Stimulated activated CD4-positive, alpha-beta T cell treated with anti-CD3 and anti-CD28 coated beads, Interleukin-1b, Interleukin-23, amount 100 ng/mL, for 24 hours (primary cell): ENCODE results near the gene ADCY9.
A peak's percentile ranks its signal among the peaks of the same experiment; 100 is the strongest.
"Not testable (repeated sequence)": the region's sequence is repeated elsewhere in the genome, so short reads cannot be mapped to it uniquely, and the experiment has no call there.

Experiments used
- DNase-seq, 4 experiments: peaks; one replicate each; pipeline ENCODE4 v3.0.0-alpha.2; 2020; ENCODE audit warnings: low read depth in 4 of 4, low spot score in 1 of 4

The ADCY9 gene

DNA sequence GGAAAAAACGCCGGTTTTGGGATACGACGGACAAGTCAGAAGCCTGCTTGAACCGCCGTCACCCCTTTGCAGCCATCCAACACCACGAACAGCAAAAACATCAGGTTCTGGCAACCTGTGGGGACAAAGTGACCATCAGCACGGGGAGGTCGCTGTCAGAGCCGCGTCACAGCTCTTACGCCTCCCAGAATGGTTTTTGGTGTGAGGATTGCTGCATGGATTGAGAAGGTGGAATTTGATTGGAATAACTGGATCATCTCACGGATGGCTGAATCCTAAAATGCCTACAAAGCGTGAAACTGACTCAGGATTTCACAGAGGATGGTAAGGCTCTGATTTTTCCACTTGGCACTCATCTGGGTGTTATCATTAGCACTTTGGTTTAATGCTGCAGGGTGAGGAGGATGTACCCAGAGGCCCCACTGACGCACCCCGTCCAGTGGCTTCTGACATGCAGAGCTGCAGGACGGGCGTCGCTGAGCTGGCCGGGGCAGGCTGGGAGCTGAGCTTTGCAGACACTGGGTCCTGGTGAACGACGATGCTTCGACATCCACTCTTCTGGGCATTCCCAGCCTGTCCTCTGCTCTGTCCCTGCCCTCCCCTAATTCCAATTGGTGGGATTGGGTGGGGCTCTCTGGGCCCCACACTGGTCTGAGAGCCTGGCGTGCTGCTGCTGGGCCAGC, 162.4 kb downstream of the ADCY9 start:
- DNase-seq: no peak

DNA sequence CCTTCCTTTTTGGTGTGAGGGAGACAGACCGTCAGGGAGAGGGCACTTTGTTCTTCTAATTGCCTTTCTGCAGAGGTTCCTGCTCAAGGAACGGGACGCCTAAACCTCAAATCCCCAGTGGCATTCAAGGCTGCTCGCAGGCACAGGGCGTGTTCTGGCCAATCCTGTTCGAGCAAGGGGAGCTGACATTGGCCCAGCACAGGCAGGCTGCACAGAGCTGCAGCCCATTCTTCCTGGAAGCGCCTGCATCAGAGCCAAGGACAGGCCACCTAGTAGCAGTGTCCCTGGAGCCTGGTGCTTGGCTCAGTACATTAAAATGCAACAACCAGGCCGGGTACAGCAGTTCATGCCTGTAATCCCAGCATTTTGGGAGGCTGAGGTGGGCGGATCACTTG, 163.5 kb downstream of the ADCY9 start:
- no peak for DNase-seq

DNA sequence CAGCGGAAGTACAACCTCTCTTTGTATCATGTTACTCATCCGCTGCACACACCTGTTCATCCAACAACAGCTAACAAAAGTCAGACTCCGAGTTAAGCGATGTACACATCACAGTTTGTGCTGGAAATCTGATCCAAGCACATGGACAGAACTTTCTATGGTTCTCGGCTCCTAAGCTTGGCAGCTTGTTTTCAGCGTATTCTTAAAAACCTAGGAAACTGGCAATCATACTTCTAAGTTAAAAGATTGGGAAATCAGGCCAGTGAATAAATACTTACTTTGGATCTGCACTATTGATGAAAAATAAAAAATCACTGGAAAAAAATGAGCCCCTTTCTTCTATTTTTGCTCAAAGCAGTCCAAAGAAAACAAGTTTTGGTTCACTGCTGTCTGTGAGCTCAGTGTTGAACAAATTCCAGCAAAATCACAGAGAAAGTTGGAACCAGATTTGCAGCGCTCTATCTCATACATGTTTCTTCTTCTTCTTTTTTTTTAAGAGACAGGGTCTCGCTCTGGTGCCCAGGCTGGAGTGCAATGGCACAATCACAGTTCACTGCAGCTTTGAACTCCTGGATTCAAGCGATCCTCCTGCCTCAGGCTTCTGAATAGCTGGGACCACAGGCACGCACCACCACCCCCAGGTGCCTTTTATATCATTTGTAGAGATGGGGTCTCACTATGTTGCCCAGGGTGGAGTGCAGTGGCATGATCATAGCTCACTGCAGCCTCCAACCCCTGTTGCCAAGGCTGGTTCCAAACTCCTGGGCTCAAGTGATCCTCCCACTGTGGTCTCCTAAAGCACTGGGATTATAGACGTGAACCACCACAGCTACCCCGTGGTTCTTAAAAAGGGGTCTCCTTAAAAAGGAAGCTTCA, 164.1 kb downstream of the ADCY9 start:
- DNase-seq: no peak

DNA sequence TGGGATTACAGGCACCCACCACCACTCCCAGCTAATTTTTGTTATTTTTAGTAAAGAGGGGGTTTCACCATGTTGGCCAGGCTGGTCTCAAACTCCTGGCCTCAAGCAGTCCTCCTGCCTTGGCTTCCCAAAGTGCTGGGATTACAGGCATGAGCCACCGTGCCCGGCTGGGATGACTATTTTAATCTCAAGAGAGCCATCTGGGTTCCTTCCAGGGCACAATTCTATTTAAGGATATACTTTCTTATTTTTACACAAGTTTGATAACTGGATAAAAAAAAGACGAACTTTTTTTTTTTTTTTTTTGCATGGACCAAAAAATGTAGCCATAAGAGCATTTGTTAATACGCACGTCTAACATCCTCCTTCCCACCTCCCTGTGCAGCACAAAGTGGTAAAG, 164.9 kb downstream of the ADCY9 start:
- not testable (repeated sequence) for DNase-seq

DNA sequence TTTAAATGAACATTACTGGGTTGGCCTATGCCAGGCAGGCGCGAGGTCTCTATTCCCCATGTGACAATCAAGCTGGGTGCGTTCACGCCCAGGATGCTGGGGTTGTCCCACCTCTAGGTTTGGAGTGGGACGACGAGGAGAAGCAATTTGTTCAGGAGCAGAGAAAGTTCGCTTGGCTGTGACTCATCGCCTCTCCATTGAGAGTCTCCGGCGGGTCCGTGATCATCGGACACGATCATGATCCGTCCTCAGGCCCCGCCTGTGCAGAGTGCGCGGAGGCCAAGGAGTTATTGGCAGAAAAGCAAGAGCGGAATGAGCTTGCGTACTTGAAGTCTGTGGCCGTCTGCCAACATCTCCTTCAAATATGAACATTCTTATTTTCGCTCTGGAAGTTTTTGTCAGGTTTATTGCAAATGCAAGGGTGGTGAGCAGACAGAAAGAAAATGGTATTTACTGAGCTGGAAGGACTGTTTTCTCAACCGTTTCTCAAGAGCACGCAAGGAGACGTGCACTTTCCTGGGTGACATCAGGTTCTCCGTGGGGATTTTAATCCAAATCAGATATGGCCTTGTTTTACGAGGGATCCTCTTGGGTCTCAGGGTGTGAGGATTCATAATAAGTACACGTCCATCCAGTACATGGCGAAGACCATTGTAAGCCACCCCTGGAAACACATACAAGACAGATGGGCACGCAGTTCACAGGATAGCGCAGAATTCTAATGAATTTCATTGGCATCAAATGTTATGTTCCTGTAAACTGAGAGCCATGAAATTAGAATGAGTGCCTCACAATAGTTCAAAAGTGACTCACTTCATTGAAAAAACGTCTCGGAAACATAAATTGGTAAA, 165.7 kb downstream of the ADCY9 start:
- no peak for DNase-seq

DNA sequence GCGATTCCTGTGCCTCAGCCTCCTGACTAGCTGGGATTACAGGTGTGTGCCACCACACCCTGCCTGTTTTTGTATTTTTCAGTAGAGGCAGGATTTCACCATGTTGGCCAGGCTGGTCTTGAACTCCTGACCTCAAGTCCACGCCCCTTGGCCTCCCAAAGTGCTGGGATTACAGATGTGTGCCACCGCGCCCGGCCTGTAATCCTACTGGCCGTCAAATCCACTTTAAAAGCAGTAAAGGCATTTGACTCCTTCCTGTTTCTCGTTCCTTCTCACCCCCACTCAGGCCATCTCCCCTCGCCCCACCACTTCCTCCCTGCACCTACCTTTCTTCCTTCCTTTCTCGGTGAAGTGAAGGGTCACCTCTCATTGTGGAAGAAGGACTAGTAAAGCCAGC, 166.3 kb downstream of the ADCY9 start:
- DNase-seq: no peak

DNA sequence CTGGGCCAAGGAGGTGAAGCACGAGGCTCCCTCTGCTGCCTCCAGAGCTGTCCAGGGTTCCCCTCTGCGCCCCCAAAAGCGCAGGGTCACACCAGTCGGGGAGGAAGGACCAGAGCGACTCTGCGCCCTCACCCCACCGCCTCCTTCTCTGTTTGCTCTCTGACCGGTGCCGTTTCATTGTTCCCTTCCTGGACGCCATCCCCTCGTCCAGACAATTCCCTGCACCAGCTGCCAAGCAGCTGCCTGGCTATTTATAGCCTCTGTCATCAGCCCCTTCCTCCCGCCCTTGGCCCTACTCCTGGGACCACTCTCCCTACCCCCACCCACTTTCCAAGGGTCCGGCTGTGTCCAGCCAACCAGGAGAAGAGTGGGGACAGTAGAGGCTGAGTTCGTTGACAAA, 167.0 kb downstream of the ADCY9 start:
- no peak for DNase-seq

DNA sequence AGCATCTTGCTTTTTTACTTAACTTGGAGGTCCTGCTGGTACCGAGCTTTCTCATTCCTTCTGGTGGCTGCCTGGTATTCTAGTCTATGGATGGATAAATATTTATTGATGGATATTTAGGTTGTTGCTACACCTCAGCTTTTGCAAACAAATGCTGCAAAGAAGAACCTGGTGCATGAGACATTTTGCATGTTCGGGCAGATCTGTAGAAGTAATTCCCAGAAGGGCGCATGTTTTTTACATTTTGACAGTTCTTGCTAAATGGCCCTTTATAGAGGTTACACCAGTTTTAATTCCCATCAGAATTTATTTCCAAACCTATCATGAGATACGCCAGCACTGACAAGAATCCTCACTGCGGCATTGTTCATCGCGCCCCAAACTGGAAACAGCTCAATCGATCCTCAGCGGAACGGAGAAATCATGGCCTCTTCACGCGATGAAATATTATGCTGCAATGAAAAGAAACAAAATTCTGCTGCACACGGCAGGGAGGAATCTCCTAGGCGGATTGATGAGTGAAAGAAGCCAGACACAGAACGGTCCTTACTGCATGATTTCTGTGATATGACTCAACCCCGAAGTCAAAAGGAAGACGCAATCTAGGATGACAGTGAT, 167.8 kb downstream of the ADCY9 start:
- no peak for DNase-seq

DNA sequence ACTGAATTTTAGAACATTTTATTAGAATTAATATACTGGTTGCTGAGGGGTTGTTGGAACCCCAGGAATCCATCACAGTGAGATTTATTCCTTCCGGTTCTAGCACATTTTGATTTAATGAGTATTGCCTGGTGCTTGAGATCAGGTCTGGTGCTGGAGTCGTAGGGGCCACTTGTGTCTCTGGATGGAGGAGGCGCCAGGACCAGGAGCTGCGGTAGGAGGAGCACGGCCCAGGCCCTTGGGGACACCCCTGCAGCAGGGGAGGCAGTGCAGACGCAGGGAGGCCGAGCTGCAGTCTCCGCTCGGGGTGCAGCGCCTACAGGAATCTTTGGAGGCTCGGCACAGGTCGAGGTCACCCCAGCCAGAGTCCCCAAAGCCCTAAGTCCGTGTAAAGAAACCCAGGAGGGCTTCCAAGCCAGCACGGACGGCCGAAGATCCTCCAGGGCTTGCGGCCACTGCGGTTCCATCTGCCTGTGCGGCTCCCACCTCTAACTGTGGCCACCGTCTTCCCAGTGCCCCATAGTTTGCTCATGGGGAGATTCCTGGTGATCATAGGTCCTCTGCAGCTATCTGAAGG, 169.6 kb downstream of the ADCY9 start:
- no peak for DNase-seq

DNA sequence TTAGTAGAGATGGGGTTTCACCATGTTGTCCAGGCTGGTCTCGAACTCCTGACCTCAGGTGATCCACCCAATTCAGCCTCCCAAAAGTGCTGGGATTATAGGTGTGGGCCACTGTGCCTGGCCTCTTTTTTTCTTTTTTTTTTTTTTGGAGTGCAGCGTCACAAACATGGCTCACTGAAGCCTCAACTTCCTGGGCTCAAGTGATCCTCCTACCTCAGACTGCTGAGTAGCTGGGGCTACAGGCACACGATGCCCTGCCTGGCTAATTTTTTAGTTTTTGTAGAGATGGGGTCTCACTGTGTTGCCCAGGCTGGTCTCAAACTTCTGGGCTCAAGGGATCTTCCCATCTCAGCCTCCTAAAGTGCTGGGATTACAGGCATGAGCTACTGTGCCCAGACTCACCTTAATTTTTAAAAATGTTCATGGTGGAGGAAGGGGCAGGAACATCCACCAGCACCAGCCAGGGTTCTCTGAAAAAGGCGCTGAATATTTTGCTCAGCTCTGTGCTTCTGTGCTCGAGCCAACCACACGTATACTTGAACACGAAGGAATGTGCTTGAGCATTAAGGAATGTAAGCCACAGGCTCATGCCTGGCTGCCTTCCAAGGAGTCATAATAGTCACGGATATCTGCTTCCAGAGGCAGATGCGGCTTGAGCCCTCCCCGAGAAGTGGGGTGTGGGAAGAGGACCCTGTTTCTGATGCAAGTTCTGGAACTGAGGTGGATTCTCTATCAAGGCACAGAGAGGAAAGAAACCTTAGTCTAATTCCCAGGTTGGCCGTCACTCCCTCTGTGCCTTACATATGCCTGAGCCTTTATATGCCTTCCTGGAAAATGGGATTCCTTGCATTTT, 170.3 kb downstream of the ADCY9 start:
- no peak for DNase-seq

DNA sequence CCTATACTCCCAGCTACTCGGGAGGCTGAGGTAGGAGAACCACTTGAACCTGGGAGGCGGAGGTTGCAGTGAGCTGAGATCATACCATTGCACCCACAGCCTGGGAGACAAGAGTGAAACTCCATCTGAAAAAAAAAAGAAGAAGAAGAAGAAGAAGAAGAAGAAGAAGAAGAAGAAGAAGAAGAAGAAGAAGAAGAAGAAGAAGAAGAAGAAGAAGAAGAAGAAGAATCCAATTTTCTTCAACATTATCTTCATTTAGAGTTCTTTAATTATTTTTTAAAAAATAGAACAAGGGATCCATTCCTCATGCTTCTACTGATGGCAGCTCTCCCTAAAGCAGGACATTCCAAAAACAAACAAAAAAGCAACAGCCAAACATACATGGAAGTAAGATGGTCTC, 171.8 kb downstream of the ADCY9 start:
- DNase-seq: not testable (repeated sequence)

DNA sequence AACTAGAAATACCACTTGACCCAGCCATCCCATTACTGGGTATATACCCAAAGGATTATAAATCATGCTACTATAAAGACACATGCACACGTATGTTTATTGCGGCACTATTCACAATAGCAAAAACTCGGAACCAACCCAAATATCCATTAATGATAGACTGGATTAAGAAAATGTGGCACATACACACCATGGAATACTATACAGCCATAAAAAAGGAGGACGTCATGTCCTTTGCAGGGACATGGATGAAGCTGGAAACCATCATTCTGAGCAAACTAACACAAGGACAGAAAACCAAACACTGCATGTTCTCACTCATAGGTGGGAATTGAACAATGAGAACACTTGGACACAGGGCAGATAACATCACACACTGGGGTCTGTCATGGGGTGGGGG, 174.1 kb downstream of the ADCY9 start:
- not testable (repeated sequence) for DNase-seq

DNA sequence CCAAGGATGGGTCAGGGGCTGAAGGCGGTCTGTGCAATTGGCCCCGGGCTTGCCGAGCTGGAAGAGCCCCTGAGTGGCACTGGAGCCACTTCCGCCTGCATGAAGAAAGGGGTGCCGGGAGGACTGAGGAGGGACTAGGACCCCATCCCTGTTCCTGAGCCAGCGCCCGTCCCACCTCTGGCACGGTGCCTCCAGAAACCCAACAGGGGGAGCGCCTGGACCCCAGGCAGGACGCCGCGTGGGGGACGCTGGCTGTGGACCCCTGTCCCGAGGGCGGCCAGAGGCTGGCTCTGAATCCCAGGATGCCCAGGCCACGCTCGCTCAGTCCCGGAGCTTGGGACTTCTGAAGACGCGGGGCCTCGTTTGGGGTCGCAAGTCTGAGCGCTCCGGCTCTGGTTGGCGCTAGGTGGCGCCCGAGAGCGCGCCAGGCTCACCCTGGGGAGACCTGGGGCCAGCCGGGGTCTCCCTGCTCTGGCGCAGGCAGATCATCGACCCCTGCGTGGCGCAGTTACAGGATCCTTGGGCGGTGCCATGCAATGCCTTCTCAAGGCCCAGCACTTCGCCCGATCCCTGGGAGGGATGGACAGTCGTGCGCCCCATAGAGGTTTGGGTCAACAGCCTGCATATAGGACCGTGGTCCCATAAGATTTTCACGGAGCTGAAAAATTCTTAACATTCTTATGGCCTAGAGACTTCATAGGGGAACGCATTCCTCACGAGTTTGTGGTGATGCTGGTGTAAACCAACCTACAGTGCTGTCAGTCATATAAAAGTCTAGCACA, 177.2 kb downstream of the ADCY9 start:
- peak; percentile 33 to 53 (median 48) for DNase-seq

DNA sequence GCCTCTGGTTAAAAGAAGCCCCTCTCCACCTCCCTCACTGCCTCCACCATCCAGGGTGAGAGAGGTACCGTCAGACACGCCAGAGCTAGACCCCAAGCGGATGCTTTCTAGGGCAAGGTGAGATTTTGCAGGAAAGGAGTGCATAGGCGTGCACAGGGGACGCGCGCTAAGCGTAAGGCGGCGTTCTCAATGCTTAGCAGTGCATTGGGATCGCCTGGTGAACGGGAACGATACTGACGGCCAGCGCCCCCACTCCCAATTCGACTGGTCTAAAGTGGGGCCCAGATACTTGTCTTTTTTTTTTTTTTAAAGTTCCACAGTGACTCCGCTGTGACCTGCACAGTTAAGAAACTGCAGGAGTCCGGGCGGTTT, 177.8 kb downstream of the ADCY9 start:
- no peak for DNase-seq

DNA sequence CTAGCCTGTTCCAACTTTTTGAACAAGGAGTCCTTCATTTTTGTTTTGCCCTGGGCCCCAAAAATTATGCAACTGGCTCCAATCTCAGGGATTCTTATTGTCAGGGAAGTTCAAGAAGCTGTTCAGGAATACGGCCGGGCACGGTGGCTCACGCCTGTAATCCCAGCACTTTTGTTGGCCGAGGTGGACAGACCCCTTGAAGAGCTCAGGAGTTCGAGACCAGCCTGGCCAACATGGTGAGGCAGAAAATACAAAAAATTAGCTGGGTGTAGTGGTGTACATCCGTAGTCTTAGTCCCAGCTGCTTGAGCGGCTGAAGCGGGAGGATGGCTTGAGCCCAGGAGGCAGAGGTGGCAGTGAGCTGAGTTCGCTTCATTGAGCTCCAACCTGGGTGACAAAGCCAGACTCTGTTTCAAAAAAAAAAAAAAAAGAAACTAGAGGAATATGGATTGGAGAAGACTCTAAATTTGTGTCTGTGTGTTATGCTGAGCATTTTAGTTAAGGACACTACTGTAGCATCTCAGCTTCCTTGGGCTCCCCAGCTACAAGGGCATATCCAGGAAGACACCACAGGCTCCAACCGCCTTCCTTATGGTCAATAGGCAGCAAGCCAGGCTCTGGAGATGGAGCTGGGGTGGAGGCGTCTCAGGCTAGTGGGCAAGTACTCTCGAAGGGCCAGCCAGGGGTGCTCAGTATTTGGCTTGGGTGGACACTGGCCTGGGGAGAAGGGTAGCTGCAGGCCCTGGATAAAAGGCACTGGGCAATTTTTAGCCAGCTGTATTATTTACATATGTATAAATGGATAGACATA, 179.0 kb downstream of the ADCY9 start:
- no peak for DNase-seq

DNA sequence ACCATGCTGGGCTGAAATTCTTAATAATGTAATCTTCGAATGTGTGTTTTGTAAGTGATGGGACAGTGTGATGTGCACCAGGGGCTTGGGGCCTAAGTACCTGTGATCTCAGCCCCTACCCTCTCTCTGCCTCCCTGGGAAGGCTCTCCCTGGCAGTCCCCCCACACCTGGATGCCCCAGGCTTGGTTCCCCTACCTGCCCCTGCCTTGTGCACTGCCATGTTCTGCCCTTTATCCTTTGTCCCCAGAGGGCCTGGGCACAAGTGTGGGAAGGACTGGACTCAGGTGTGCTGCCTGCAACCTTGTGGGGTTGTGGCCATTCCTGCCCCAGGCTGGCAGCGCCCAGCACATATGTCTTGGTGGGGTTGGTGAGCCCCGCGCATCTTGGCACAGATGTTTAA, 180.3 kb downstream of the ADCY9 start:
- DNase-seq: no peak

DNA sequence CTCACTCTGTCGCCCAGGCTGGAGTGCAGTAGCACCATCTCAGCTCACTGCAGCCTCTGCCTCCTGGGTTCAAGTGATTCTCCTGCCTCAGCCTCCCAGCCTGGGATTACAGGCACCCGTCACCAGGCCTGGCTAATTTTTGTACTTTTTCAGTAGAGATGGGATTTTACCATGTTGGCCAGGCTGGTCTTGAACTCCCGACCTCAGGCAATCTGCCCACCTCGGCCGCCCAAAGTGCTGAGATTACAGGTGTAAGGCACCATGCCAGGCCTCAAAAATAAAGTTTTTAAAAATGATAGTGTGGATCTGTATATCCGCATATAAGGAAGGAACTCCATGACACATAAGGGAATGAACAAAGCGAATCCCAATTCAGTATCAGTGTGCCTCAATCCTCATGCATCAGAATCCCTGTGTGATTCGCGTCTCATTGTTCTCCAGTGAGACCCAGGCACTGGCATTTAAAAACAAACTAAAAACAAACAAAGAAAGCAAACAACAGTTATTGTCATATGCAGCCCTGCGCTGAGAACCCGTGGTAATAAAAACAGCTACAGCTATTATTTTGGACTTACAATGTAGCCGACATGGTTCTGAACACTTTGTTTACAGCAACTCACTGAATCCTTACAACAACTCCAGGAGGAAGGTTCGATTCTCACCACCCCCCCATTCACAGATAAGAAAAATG, 181.6 kb downstream of the ADCY9 start:
- no peak for DNase-seq

DNA sequence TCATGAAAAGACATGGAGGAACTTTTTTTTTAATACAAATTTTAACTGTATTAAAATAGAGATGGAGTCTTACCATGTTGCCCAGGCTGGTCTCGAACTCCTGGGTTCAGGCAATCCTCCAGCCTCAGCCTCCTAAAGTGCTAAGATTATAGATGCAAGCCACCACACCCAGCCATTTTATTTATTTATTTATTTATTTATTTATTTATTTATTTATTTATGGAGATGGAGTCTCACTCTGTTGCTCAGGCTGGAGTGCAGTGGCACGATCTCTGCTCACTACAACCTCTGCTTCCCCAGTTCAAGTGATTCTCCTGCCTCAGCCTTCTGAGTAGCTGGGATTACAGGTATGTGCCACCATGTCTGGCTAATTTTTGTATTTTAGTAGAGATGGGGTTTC, 189.1 kb downstream of the ADCY9 start:
- not testable (repeated sequence) for DNase-seq
